HG02870 (cell line): ENCODE results near the gene SPATA33.
"Not testable (repeated sequence)": the region's sequence is repeated elsewhere in the genome, so short reads cannot be mapped to it uniquely, and the experiment has no call there.

ENCODE experiments used
- ATAC-seq: cut with Tn5 transposase; IDR thresholded peaks from one replicate; pipeline ENCODE4 v1.9.1; 2021; ENCODE audit warnings: mild to moderate bottlenecking, moderate library complexity; ENCODE audit not compliant: unreplicated experiment

Gene SPATA33

DNA sequence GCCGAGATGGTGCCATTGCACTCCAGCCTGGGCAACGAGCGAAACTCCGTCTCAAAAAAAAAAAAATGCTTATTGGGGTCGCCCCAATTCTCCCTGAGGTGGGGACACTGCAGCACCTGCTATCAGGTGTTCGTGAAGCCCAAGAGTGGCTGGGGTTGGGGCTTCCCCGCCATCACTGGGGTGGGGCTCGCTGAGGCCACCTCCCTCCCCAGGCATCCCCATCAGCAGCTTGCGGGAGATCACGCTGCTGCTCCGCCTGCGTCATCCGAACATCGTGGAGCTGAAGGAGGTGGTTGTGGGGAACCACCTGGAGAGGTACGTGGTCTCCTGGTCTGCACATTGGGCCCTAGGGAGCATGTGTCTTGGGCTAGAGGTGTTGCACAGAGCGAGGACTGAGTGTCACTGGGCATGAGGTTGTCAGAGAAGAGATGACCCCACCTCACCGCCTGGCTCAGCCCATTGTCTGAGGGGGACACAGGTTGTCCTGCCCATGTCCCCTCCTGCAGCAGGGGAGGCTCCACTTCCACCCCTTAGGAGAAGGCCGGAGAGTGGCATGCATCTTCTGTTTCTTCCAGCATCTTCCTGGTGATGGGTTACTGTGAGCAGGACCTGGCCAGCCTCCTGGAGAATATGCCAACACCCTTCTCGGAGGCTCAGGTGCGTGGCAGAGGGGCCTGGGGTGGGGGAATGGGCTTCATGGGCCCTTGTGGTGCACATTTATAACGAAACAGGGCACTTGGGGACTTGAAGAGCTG lies 33.8 kb downstream of the SPATA33 start:
- no peak for ATAC-seq

DNA sequence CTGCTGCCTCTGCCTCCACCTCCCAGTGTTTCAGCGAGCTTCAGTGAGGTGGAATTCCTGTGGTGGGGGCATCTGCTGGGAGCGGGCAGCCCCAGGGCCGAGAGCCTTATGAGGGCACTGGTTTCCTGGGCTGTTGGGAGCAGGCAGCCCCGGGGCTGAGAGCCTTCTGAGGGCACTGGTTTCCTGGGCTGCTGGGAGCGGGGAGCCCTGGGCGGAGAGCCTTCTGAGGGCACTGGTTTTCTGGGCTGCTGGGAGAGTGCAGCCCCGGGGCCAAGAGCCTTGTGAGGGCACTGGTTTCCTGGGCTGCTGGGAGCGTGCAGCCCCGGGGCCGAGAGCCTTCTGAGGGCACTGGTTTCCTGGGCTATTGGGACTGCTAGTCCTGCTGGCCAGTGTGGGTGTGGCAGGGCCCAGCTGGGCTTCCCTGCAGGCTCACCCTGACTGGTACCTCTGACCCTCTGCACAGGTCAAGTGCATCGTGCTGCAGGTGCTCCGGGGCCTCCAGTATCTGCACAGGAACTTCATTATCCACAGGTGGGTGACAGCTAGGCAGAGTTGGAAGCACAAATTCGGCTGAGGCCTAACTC lies 34.4 kb downstream of the SPATA33 start:
- ATAC-seq, result no peak

DNA sequence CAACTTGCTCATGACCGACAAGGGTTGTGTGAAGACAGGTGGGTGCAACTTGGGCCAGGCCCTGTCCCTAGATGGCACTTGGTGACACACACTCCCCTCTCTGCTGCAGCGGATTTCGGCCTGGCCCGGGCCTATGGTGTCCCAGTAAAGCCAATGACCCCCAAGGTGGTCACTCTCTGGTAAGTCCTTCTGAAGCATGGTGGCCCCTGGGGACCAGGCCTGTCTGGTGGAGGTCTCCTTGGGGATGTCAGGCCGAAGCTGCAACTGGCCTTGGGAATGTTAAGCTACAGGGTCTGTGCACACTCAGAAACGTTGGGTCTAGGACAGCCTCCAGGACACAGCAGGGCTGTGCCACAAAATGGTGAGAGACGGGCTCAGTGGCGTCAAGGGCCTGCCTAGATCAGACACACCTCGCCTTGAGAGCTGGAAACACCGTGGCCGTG lies 35.7 kb downstream of the SPATA33 start:
- ATAC-seq, result no peak

DNA sequence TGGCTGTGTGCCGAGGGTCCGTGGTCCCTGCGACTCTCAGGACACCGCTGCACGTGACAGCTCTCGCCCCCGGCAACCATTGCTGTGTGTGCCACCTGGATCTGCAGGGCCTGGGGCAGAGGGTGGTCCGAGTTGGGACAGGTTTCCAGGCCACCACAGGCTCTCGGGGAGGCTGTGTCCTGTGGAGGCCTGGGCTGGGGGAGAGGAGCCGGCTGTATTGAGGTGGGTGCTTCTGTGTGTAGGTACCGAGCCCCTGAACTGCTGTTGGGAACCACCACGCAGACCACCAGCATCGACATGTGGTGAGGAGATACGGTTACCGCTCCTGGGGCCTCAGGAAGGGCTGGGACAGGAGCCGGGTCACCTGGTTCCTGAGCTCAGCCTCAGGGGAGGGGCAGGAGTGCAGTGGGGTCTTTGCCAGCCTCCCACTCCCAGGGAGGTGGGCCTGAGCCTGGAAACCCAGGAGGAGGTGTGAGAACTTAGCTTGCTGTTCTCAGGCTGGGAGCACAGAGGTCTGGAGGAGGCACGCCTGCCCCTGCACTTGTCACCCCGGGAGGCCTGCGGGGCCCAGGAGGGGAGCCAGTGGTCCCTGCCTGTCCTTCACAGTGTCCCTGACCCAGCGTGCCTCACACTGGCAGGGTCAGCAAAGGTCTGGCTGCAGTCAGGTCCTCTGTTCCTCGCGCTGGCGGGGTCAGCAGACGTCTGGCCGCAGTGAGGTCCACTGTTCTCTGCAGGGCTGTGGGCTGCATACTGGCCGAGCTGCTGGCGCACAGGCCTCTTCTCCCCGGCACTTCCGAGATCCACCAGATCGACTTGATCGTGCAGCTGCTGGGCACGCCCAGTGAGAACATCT lies 36.5 kb downstream of the SPATA33 start:
- no peak for ATAC-seq

DNA sequence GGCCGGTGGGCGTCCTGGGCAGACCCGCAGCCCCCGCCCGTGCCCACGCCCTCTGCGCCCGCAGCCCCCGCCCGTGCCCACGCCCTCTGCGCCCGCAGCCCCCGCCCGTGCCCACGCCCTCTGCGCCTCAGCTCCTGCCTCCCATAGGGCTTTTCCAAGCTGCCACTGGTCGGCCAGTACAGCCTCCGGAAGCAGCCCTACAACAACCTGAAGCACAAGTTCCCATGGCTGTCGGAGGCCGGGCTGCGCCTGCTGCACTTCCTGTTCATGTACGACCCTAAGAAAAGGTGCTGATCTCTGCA lies 37.1 kb downstream of the SPATA33 start:
- ATAC-seq, result not testable (repeated sequence)

DNA sequence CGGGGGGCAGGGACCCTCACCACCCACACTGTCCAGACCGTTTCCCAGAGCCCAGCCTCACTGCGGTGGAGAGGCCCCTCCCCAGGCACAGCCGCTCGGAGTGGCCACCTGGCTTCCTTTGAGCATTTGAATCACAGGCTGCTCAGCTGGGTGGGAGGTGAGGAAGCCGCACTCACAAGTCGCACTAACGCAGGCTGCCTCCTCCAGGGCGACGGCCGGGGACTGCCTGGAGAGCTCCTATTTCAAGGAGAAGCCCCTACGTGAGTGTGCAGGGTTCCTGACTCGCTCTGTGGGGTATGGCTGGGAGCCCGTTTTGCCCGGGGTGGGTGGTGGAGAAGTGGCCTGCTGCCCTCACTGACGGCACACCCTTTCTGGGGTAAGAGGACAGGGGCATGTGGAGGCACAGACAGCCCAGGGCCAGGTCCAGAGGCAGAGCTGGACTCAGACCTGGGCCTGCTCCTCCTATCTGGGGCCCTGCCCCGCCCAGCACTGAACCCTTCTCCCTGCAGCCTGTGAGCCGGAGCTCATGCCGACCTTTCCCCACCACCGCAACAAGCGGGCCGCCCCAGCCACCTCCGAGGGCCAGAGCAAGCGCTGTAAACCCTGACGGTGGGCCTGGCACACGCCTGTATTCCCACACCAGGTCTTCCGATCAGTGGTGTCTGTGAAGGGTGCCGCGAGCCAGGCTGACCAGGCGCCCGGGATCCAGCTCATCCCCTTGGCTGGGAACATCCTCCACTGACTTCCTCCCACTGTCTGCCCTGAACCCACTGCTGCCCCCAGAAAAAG lies 37.6 kb downstream of the SPATA33 start:
- no peak for ATAC-seq

DNA sequence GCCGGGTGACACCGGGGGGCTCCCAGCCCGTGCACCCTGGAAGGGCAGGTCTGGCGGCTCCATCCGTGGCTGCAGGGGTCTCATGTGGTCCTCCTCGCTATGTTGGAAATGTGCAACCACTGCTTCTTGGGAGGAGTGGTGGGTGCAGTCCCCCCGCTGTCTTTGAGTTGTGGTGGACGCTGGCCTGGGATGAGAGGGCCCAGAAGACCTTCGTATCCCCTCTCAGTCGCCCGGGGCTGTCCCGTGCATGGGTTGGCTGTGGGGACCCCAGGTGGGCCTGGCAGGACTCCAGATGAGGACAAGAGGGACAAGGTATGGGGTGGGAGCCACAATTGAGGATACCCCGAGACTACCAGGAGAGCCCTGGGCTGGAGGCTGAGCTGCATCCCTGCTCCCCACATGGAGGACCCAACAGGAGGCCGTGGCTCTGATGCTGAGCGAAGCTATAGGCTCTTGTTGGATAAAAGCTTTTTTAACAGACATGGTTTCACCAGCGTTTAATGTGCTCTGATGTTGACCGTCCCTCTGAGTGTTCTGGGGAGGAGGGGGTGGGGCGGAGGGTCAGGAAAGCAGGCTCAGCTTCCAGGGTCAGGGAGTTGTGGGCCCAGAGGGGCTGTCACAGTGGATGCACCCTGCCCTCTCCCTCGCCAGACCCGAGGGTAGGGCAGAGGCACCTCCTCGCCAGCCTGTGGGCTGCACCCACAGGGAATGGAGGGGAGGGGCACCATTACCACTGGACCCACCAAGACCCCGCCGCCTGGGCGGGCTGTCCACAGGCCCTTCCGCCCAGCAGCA lies 38.4 kb downstream of the SPATA33 start:
- ATAC-seq, result no peak

DNA sequence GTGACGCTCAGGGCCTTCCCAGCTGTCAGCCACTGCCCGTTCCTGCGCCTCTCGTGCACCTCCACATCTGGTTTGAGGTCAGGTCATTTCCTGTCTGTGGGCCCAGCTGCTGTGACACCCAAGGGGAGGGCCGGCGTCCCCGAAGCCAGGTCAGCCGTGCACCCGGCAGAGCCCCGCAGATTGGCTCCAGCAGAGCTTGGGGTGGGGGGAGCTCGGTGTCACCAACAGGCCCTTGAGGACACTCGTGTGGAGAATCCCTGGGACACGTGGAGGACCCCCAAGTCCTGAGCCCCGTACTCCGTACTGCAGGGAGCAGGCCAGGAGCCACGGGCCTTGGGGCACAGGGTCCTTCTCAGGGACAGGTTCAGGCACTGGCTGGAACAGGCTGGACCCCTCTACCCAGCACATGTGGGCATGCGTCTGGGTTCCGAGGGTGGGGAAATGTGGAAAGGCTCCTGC lies 39.1 kb downstream of the SPATA33 start:
- no peak for ATAC-seq

DNA sequence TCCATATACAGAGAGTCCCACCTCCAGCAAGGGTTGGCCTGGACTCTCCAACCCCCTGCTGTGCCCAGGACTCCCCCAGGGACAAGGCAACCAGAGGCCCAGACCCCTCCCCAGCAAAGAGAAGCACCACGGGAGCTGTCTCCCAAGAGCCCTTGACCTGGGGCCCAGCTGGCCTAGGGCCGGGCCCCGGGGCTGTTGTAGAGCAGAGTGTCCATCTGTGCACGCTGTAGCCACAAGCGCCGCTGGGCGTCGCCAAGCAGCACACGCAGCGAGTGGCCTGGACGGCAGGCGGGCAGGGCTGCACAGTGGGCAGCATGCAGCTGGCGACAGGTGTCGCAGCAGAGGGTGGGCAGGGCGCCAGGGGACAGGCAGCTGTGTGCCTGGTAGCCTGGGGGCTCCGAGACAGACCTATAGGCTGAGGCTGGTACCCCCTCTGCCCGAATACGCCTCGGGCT lies 39.6 kb downstream of the SPATA33 start:
- no peak for ATAC-seq

DNA sequence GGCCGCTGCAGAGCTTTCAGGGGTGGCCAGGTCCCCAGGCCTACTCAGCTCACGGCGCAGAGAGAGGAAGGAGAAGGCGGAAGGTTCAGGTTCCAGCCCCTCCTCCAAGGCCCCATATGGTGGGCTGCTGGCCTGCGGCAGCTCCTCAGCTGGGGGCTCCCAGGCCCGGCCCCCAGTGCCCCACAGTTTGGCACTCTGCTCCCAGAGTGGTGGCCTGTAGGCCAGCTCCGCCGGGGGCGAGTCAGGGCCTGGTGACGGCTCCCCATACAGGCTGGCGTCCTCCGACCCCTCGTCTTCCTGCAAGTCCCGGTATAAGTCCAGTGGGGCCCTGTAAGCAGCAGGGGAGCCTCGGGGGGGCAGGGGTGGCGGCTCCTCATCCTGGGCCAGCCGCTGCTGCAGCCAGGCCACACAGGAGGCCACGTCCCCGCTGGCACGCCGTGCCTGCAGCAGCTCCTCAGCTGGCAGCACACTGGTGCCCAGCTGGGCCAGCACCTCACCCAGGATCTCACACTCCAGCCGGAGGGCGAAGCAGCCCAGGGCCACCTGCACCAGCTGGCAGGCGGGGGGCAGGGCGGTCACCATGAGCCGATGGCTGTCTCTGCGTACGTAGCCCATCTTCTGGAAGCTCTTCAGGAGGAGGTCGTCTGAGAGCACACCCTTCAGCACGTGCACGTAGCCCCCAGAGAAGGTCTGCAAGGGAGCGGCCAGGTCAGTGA lies 40.1 kb downstream of the SPATA33 start:
- no peak for ATAC-seq

DNA sequence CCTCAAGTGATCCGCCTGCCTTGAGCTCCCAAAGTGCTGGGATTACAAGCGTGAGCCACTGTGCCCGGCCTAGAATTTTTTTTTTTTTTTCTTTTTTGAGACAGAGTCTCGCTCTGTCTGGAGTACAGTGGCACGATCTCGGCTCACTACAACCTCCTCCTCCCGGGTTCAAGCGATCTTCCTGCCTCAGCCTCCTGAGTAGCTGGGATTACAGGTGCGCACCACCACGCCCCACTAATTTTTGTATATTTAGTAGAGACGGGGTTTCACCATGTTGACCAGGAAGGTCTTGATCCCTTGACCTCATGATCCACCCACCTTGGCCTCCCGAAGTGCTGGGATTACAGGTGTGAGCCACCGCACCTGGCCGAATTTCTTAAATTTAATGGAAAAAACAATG lies 41.1 kb downstream of the SPATA33 start:
- ATAC-seq, result not testable (repeated sequence)

DNA sequence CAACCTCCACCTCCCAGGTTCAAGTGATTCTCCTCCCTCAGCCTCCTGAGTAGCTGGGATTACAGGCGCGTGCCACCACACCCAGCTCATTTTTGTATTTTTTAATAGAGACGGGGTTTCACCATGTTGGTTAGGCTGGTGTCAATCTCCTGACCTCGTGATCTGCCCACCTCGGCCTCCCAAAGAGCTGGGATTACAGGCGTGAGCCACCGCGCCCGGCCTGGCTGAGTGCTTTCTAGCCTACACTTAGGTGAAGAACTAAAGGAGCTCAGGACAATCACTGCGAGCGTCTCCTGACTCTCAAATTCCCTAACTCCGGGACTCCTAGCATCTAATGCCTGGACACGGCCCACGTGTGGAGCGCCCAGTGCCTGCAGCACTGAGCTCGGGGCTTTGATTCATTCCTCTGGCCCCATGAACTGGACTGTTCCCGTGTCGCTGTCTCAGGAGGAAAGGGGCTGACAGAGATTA lies 42.0 kb downstream of the SPATA33 start:
- not testable (repeated sequence) for ATAC-seq

DNA sequence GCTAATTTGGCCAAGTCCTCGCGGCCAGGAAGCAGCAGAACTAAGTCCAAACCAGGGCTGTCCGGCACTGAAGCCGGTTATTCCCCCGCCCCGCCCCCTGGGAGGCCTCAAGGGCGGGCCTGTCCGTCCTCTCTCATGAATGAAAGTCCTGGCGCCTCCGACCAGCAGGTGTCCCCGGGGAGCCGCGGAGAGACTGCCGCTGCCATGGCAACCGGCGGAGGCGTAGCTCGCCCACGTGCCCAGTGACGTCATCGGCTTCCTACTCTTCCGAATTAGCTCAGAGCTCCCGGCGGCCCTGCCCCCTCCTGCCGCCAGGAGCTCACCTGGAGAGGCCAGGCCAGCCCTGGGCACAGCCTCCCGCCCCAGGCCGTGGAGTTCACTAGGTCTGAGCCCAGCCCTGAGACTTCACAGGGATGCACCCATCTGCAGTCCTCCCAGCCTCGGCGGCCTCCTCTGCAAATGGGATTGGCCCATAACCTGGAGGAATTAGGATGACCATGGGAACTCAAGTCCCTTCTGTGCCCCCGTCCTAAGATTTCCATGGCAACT lies 42.5 kb downstream of the SPATA33 start:
- peak; percentile 45 for ATAC-seq

DNA sequence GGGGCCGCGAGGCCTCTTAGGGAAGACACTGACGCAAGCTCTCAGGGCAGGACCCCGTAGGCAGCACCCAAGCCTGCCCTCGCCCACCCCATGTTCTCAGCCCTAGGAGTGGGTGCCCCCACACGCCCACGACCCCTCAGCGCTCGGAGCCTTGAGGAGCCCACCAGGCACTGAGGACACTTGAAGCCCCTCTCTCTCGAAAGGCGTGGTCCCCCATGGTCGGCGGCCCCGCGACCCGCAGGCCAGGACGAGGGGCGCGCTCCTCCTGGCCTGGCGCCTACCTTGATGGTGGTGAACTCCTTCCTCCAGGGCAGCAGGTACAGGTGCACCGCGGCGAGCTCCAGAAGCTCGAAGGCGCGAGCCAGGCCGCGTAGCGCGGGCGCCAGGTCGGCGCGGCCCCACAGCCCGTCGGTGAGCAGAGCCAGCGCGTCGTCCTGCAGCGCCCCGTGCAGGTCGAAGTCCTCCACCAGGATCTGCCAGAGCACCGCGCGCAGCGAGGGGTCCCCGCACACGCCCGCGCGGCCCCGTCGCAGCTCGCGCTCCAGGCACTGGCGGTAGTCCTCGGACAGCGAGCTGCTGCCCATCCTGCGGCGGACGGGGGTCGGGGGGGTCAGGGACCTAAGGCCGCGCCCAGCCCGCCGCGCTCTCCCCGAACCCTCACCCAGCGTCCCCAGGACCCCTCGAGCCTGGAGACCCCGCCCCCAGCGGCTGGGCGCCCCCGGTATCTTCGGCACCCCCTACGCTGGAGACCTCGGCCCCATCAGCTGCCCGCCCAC lies 43.2 kb downstream of the SPATA33 start:
- no peak for ATAC-seq

DNA sequence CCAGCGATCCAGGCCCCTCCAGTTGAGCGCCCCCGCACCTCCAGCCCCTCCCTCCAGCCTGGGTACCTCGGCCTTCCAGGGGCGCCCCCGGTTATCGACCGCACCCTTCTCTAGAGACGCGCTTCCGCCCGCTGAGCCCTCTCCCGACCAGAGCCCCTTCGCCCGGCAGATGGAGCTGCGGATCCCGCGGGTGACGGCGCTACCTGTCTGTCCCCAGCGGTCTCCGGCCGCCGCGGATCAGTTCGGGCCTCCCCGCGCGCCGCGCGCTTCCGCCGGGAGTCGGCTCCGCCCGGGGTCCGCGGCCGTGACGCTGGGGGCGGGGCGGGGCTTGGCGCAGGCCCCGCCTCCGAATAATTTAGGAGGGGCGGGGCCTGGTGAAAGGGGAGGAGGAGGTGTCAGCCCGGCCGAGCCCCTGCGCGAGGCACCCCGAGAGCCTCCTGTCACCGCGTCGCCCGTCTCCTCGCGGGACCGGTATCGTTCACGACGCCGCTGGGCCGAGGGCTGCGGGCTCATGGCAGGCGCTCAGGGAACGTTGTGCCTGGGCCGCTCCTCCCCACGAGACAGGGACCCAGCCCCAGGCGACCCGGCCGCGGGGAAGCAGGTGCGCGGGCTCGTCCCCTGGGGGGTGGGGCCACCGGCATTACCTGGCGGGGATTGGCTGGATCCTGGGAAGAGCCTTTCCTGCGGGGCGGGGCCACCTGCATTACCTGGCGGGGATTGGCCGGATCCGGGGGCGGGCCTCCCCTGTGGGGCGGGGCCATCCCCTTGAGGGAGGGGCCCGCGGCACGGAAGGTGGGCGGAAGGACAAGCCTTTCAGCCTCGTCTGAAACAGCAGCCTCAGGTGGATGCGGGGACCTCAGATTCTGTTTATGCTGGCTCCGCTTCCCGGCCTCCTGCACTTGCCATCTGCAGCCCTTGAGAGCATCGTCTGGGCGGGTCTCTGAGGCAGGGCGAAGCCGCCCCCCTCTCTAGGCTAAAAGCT lies 44.1 kb downstream of the SPATA33 start, which contains the start of gene SPATA2L:
SPATA2L (minus strand) TSS at position 281 of the 982 bp plus-strand sequence. CDS start 473 bp downstream, outside the sequence.
- peak; percentile 71 for ATAC-seq

DNA sequence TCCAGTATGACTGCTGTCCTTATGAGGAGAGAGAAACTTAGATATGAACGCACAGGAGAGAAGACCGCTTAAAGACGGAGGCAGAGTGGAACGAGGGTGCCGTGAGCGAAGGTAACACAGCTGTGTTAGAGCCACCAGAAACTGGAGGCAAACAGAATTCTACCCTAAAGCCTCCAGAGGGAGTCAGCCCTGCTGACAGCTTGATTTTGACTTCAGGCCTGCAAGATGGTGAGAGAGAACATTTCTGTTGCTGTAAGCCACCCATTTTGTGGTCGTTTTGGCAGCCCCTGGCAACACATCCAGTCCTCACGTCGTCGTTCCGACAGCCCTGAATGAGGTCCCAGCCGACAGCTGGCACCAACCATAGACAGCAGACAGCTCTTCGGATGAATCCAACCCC lies 46.6 kb downstream of the SPATA33 start:
- ATAC-seq, result no peak

DNA sequence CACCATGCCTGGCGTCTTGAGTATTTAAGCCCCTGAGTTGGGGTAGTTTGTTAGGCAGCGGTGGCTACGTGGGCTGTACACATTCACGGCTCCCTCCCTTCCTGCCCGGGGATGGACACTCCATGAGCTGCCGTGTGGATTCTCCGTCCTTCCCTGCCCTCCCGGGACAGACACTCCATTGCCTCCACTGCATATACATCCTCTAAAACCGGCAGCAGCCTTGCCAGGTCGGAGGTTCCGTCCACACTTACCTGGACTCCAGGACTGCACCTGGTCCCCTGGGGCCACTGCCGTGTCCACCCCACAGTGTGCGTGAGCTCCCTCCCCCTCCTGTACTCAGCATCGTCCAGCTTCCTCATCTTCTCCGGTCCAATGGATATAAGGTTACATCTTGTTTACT lies 47.4 kb downstream of the SPATA33 start:
- no peak for ATAC-seq
